HepG2 (cell line): ENCODE measurements around the gene TFB1M. TPM values are rescaled to one million over a fixed set of nuclear protein-coding genes. Genes with fewer than 3 reads are reported as not detected.

ENCODE experiments used
- AGO2 ChIP-seq: fragments of 200-400 bp; formaldehyde crosslinking; optimal IDR thresholded peaks from 2 replicates; pipeline ENCODE3; 2017; ENCODE audit warnings: mild to moderate bottlenecking, low read depth, low read length, moderate library complexity
- GTF3A ChIP-seq: sonication (generic); formaldehyde crosslinking; conservative IDR thresholded peaks from 2 replicates; pipeline ENCODE4 v1.4.0; 2020; ENCODE audit warnings: mild to moderate bottlenecking, missing genetic modification reagents
- KLF6 ChIP-seq: IDR thresholded peaks from 2 replicates; pipeline ENCODE4 v1.8.0; 2016; ENCODE audit warnings: missing biosample characterization, missing genetic modification reagents
- RNF2 ChIP-seq: fragments of 450-650 bp; conservative IDR thresholded peaks from 2 replicates; pipeline ENCODE4 v1.6.1; 2016; ENCODE audit warnings: low read depth
- STAT5B ChIP-seq: sonication (generic); formaldehyde crosslinking; IDR thresholded peaks from 2 replicates; pipeline ENCODE4 v1.4.0; 2020; ENCODE audit warnings: missing genetic modification reagents
- TEAD2 ChIP-seq: sonication (generic); formaldehyde crosslinking; IDR thresholded peaks from 2 replicates; pipeline ENCODE4 v1.9.0; 2021; ENCODE audit warnings: missing genetic modification reagents
- ZFP37 ChIP-seq: sonication (generic); formaldehyde crosslinking; IDR thresholded peaks from 2 replicates; pipeline ENCODE4 v1.4.0; 2020; ENCODE audit warnings: missing genetic modification reagents, borderline replicate concordance
- ZNF274 ChIP-seq: sonication (generic); formaldehyde crosslinking; IDR thresholded peaks from 2 replicates; pipeline ENCODE4 v1.5.1; 2020; ENCODE audit warnings: mild to moderate bottlenecking, missing genetic modification reagents
- ZNF761 ChIP-seq: sonication (generic); formaldehyde crosslinking; conservative IDR thresholded peaks from 2 replicates; pipeline ENCODE4 v1.4.0; 2020; ENCODE audit warnings: mild to moderate bottlenecking, missing genetic modification reagents
- ZSCAN30 ChIP-seq: sonication (generic); formaldehyde crosslinking; IDR thresholded peaks from 2 replicates; pipeline ENCODE4 v1.5.0; 2020; ENCODE audit warnings: mild to moderate bottlenecking, missing genetic modification reagents
- polyA plus RNA-seq, 8 experiments: library from polyadenylated mRNA; depleted of rRNA in 3 of 8; stranded (reverse) in 7 of 8; unstranded in 1 of 8; fragments of >200 nt; fragmentation: Illumina TruSeq in 4 of 8; extraction: Trizol in 4 of 8; gene quantifications; 2 replicates each; pipeline versions ENCODE4 v1.2.1 to v1.2.3, GENCODE V29; 2011 to 2016; ENCODE audit warnings: low read depth in 4 of 8, missing spikeins in 1 of 8, mixed read lengths in 1 of 8; ENCODE audit not compliant: insufficient read depth in 1 of 8
- total RNA-seq, 5 experiments: library from RNA; depleted of rRNA; stranded (reverse); fragments of >200 nt; fragmentation: Illumina TruSeq; extraction: Trizol; gene quantifications; 2 replicates each; pipeline ENCODE4 v1.2.3, GENCODE V29; 2016; ENCODE audit warnings: low read depth in 1 of 5
- TF ChIP-seq, protein P1 (sequence below): sonication (generic); formaldehyde crosslinking; IDR thresholded peaks from 2 replicates; pipeline ENCODE4; 2020; ENCODE audit warnings: missing genetic modification reagents, mild to moderate bottlenecking, borderline replicate concordance
- TF ChIP-seq, protein P2 (sequence below): sonication (generic); formaldehyde crosslinking; IDR thresholded peaks from 2 replicates; pipeline ENCODE4 v1.4.0; 2020; ENCODE audit warnings: missing genetic modification reagents
- TF ChIP-seq, protein P3 (sequence below): sonication (generic); formaldehyde crosslinking; IDR thresholded peaks from 2 replicates; pipeline ENCODE4 v1.4.0; 2020; ENCODE audit warnings: missing genetic modification reagents
- TF ChIP-seq, protein P4 (sequence below): IDR thresholded peaks from 2 replicates; pipeline ENCODE4 v1.6.1; 2016; ENCODE audit warnings: low read depth

TFB1M gene
- total and polyA plus RNA-seq, 2 of the 13 experiments (the other 11 are each of a cell fraction or from before 2014, with no cell fraction given): 91.4 to 122 TPM

DNA sequence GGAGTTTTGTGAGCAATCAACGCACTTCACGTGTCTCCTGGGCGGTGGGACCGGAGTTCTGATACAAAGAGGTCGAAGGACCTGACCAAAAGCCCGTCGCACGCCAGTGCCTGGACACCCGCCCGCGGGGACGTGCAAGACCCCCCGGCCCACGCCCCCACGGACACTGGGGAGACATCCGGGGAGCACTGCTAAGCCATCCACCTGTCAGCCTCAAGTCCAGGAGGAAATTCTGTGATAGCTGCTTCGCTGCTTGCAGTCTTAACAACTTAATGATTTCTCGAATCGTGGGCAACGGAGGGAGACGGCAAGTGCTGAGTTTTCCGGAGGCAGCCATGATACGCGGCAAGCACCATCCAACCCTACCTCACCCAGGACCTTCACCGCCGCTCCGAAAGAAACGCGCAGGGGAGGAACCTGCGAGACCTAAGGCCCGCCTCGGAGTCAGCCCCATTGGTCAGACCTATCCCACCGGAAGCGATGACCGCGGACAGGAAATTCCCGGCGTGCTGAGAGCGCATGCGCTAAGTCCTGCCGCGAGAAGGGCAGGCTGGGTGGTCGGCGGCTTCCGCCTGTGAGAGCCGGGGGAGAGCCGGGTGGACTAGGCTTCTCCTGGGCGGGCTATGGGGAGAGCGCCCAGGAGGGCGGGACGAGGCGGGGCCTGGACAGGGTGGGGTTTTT, at the start of gene TFB1M (continued):
- TF ChIP-seq, protein P1, sequence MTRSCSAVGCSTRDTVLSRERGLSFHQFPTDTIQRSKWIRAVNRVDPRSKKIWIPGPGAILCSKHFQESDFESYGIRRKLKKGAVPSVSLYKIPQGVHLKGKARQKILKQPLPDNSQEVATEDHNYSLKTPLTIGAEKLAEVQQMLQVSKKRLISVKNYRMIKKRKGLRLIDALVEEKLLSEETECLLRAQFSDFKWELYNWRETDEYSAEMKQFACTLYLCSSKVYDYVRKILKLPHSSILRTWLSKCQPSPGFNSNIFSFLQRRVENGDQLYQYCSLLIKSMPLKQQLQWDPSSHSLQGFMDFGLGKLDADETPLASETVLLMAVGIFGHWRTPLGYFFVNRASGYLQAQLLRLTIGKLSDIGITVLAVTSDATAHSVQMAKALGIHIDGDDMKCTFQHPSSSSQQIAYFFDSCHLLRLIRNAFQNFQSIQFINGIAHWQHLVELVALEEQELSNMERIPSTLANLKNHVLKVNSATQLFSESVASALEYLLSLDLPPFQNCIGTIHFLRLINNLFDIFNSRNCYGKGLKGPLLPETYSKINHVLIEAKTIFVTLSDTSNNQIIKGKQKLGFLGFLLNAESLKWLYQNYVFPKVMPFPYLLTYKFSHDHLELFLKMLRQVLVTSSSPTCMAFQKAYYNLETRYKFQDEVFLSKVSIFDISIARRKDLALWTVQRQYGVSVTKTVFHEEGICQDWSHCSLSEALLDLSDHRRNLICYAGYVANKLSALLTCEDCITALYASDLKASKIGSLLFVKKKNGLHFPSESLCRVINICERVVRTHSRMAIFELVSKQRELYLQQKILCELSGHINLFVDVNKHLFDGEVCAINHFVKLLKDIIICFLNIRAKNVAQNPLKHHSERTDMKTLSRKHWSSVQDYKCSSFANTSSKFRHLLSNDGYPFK (CRISPR knock-in tag): peak; percentile 98
- TF ChIP-seq KLF6 (CRISPR knock-in tag) (peak; percentile 31; the same call in 1 of the 2 replicates), RNF2 (peak; percentile 63; the same call in 1 of the 2 replicates), GTF3A (CRISPR knock-in tag) (peak; percentile 86), ZSCAN30 (CRISPR knock-in tag) (no peak), ZNF761 (CRISPR knock-in tag) (no peak; the same call in 1 of the 2 replicates), STAT5B (CRISPR knock-in tag) (no peak), ZNF274 (peak; percentile 64; the same call in 1 of the 2 replicates), ZFP37 (CRISPR knock-in tag) (peak; percentile 80), TEAD2 (CRISPR knock-in tag) (0 out of 2 replicates have a peak, but pooled peaks have one; percentile 30), AGO2 (peak; percentile 100)
- TF ChIP-seq, protein P2, sequence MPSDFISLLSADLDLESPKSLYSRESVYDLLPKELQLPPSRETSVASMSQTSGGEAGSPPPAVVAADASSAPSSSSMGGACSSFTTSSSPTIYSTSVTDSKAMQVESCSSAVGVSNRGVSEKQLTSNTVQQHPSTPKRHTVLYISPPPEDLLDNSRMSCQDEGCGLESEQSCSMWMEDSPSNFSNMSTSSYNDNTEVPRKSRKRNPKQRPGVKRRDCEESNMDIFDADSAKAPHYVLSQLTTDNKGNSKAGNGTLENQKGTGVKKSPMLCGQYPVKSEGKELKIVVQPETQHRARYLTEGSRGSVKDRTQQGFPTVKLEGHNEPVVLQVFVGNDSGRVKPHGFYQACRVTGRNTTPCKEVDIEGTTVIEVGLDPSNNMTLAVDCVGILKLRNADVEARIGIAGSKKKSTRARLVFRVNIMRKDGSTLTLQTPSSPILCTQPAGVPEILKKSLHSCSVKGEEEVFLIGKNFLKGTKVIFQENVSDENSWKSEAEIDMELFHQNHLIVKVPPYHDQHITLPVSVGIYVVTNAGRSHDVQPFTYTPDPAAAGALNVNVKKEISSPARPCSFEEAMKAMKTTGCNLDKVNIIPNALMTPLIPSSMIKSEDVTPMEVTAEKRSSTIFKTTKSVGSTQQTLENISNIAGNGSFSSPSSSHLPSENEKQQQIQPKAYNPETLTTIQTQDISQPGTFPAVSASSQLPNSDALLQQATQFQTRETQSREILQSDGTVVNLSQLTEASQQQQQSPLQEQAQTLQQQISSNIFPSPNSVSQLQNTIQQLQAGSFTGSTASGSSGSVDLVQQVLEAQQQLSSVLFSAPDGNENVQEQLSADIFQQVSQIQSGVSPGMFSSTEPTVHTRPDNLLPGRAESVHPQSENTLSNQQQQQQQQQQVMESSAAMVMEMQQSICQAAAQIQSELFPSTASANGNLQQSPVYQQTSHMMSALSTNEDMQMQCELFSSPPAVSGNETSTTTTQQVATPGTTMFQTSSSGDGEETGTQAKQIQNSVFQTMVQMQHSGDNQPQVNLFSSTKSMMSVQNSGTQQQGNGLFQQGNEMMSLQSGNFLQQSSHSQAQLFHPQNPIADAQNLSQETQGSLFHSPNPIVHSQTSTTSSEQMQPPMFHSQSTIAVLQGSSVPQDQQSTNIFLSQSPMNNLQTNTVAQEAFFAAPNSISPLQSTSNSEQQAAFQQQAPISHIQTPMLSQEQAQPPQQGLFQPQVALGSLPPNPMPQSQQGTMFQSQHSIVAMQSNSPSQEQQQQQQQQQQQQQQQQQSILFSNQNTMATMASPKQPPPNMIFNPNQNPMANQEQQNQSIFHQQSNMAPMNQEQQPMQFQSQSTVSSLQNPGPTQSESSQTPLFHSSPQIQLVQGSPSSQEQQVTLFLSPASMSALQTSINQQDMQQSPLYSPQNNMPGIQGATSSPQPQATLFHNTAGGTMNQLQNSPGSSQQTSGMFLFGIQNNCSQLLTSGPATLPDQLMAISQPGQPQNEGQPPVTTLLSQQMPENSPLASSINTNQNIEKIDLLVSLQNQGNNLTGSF (CRISPR knock-in tag): peak; percentile 81
- TF ChIP-seq, protein P3, sequence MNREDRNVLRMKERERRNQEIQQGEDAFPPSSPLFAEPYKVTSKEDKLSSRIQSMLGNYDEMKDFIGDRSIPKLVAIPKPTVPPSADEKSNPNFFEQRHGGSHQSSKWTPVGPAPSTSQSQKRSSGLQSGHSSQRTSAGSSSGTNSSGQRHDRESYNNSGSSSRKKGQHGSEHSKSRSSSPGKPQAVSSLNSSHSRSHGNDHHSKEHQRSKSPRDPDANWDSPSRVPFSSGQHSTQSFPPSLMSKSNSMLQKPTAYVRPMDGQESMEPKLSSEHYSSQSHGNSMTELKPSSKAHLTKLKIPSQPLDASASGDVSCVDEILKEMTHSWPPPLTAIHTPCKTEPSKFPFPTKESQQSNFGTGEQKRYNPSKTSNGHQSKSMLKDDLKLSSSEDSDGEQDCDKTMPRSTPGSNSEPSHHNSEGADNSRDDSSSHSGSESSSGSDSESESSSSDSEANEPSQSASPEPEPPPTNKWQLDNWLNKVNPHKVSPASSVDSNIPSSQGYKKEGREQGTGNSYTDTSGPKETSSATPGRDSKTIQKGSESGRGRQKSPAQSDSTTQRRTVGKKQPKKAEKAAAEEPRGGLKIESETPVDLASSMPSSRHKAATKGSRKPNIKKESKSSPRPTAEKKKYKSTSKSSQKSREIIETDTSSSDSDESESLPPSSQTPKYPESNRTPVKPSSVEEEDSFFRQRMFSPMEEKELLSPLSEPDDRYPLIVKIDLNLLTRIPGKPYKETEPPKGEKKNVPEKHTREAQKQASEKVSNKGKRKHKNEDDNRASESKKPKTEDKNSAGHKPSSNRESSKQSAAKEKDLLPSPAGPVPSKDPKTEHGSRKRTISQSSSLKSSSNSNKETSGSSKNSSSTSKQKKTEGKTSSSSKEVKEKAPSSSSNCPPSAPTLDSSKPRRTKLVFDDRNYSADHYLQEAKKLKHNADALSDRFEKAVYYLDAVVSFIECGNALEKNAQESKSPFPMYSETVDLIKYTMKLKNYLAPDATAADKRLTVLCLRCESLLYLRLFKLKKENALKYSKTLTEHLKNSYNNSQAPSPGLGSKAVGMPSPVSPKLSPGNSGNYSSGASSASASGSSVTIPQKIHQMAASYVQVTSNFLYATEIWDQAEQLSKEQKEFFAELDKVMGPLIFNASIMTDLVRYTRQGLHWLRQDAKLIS (CRISPR knock-in tag): peak; percentile 90
- TF ChIP-seq, protein P4, sequence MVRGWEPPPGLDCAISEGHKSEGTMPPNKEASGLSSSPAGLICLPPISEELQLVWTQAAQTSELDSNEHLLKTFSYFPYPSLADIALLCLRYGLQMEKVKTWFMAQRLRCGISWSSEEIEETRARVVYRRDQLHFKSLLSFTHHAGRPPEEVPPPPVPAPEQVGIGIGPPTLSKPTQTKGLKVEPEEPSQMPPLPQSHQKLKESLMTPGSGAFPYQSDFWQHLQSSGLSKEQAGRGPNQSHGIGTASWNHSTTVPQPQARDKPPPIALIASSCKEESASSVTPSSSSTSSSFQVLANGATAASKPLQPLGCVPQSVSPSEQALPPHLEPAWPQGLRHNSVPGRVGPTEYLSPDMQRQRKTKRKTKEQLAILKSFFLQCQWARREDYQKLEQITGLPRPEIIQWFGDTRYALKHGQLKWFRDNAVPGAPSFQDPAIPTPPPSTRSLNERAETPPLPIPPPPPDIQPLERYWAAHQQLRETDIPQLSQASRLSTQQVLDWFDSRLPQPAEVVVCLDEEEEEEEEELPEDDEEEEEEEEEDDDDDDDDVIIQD (CRISPR knock-in tag): 0 out of 2 replicates have a peak, but pooled peaks have one; percentile 80
